Measurements from ENCODE around the gene LMO7.

The LMO7 gene

DNA sequence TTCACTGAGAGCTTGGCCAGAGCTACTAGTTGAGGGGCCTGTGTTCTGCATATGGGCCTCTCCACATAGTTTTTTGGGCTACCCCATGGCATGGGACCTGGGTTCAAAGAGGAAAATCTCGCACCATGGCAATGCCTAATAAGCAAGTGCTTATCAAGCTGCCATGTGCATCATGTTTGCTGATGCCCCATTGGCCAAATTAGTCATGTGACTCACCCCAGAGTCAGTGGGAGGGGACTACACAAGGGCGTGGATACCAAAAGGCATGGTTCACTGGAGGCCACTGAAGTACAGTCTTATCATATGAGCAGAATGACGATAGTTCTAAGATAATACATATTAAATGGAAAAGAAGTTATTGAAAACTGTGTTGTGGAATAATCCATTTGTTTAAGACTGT lies 214.8 kb downstream of the LMO7 start:
- no peak overlapping the region for H3K27ac ChIP-seq (replicated peaks)
- no peak for TF ChIP-seq SPI1 (IDR thresholded peaks at IDR 0.05; ENCODE audit: borderline replicate concordance, low read depth)
- TF ChIP-seq, protein P1, sequence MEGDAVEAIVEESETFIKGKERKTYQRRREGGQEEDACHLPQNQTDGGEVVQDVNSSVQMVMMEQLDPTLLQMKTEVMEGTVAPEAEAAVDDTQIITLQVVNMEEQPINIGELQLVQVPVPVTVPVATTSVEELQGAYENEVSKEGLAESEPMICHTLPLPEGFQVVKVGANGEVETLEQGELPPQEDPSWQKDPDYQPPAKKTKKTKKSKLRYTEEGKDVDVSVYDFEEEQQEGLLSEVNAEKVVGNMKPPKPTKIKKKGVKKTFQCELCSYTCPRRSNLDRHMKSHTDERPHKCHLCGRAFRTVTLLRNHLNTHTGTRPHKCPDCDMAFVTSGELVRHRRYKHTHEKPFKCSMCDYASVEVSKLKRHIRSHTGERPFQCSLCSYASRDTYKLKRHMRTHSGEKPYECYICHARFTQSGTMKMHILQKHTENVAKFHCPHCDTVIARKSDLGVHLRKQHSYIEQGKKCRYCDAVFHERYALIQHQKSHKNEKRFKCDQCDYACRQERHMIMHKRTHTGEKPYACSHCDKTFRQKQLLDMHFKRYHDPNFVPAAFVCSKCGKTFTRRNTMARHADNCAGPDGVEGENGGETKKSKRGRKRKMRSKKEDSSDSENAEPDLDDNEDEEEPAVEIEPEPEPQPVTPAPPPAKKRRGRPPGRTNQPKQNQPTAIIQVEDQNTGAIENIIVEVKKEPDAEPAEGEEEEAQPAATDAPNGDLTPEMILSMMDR (IDR thresholded peaks at IDR 0.05; ENCODE audit: insufficient read depth, low read length): no peak
- TF ChIP-seq POLR2AphosphoS5 (IDR thresholded peaks at IDR 0.05; ENCODE audit: low read depth): no peak
- TF ChIP-seq REST (IDR thresholded peaks at IDR 0.05; ENCODE audit: insufficient replicate concordance, low read depth): no peak
- no peak for TF ChIP-seq GABPA (IDR thresholded peaks at IDR 0.05; ENCODE audit: low read depth)
- DNase-seq (ENCODE audit: low read depth in 1 of 2, low spot score in 1 of 2): no peak
- H3K27me3 ChIP-seq (ENCODE audit: insufficient read depth, poor library complexity, severe bottlenecking): no peaks in the 10 kb centered on the region
- no peak overlapping the region for H3K4me3 ChIP-seq (replicated peaks; ENCODE audit: insufficient read depth, low read length)

DNA sequence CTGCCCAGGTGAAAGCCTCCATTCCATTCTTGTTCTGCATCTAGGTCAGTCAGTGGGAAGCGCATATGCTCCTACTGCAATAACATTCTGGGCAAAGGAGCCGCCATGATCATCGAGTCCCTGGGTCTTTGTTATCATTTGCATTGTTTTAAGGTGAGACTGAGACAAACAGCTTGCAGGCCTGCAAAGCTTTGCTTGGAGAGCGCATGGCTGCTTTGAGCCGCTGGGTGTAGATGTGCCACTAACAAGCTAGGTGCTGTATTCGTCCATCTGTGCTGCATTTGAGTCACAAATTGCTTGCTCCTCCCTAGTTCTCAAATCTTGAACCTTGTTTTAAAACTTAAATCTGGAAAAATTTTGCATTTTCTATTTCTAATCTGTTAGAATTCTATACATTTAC lies 219.1 kb downstream of the LMO7 start:
- Histone ChIP-seq H3K27ac (replicated peaks) (no peak overlapping the region), H3K4me3 (replicated peaks; ENCODE audit: insufficient read depth, low read length) (no peak overlapping the region), H3K27me3 (ENCODE audit: insufficient read depth, poor library complexity, severe bottlenecking) (no peaks in the 10 kb centered on the region)
- TF ChIP-seq REST (IDR thresholded peaks at IDR 0.05; ENCODE audit: insufficient replicate concordance, low read depth): no peak
- no peak for TF ChIP-seq GABPA (IDR thresholded peaks at IDR 0.05; ENCODE audit: low read depth)
- no peak for DNase-seq (ENCODE audit: low read depth in 1 of 2, low spot score in 1 of 2)

DNA sequence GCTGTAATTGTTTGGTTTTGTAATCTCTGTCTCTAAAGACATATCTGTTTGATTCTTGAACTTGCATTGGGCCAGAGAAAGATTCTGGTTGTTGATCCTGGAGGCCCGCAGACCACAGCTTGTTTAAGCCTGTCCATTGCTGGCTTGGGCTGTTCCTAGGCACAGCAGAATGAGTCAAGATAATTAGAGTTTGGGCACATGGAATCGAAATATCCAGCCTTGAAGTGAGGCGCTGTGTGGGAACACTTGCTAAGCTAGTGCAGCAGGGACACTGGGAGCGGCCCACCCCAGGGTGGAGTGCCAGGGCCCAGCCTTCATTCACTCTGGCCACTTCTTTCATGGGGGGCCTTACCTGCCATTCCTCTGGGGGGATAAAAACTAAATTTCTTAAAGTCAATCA lies 219.7 kb downstream of the LMO7 start:
- Histone ChIP-seq H3K27me3 (ENCODE audit: insufficient read depth, poor library complexity, severe bottlenecking) (no peaks in the 10 kb centered on the region), H3K4me3 (replicated peaks; ENCODE audit: insufficient read depth, low read length) (no peak overlapping the region), H3K27ac (replicated peaks) (no peak overlapping the region)
- TF ChIP-seq POLR2AphosphoS5 (IDR thresholded peaks at IDR 0.05; ENCODE audit: low read depth): no peak
- no peak for TF ChIP-seq SPI1 (IDR thresholded peaks at IDR 0.05; ENCODE audit: borderline replicate concordance, low read depth)
- no peak for TF ChIP-seq GABPA (IDR thresholded peaks at IDR 0.05; ENCODE audit: low read depth)
- TF ChIP-seq REST (IDR thresholded peaks at IDR 0.05; ENCODE audit: insufficient replicate concordance, low read depth): no peak
- TF ChIP-seq, protein P1 (IDR thresholded peaks at IDR 0.05; ENCODE audit: insufficient read depth, low read length): no peak
- no peak for DNase-seq (ENCODE audit: low read depth in 1 of 2, low spot score in 1 of 2)

DNA sequence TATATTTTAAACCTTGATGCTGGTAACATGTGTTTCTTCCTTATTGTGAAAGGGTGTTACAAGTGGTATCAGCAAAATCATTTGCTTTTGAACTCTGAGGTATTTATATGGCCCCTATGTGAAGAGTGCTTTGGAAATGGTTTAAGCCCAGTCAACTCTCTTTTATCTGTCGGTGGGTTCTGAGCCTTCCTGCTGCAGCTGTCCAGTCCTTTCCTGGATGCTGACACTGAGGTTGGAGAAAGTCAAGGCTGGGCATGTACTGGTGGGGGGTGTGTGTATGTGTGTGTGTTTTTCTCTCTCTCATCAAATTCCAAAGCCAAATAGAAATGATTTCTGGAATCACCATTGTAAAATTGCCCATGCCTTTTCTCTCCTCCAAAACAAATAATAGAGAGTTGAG lies 221.2 kb downstream of the LMO7 start:
- Histone ChIP-seq H3K4me3 (replicated peaks; ENCODE audit: insufficient read depth, low read length) (no peak overlapping the region), H3K27ac (replicated peaks) (no peak overlapping the region), H3K27me3 (ENCODE audit: insufficient read depth, poor library complexity, severe bottlenecking) (no peaks in the 10 kb centered on the region)
- no peak for DNase-seq (ENCODE audit: low read depth in 1 of 2, low spot score in 1 of 2)
- TF ChIP-seq REST (IDR thresholded peaks at IDR 0.05; ENCODE audit: insufficient replicate concordance, low read depth): no peak
- TF ChIP-seq POLR2AphosphoS5 (IDR thresholded peaks at IDR 0.05; ENCODE audit: low read depth): no peak
- TF ChIP-seq, protein P1 (IDR thresholded peaks at IDR 0.05; ENCODE audit: insufficient read depth, low read length): no peak
- TF ChIP-seq GABPA (IDR thresholded peaks at IDR 0.05; ENCODE audit: low read depth): no peak
- no peak for TF ChIP-seq SPI1 (IDR thresholded peaks at IDR 0.05; ENCODE audit: borderline replicate concordance, low read depth)
